ENCODE data around the gene SLC13A3. TPM values are rescaled to one million over a fixed set of nuclear protein-coding genes. Genes with fewer than 3 reads are reported as not detected.

Gene SLC13A3
- total RNA-seq, 1 experiment from 2014 or later, result 1.3 TPM

- CTCF ChIA-PET, result no interaction called here
Observed at GRCh38 chr20:46594725-46595124, 56.5 kb downstream of the SLC13A3 start.

DNA sequence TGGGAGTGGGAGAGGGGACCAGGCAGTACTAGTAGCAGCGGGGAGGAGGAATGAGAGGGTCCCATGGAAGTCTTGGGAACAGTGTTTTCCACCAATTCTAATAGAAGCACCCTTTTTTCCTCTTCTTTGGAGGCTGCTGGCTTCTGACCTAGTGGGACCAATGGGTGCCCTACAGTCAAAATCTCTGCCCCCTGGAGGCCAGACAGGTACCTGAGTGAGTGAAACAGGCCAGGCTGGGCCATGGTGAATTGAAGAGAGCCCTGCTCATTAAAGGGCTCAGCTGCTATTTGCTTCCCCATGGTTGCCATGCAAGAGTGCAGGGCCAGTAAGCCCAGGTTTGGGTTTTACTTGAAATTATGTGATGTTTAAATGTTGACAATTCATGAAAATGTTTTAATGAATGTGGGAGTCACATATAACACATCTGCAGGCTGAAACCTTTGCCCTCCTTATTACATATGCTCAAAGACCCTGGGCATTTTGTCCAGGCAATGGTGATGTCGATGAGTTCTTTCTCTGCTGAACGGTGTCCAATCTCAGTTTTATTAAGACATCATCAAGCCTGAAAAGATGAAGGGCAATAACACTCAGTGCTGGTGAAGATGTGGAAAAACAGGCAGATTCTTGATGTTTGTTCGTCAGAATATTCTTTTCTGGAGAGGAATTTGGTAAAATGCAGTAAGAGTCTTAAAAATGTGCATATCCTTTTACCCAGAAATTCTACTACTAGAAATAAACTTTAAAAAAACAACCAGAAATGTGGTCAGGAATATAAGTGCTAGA, 58.5 kb downstream of the SLC13A3 start:
- TF ChIP-seq, protein P1, sequence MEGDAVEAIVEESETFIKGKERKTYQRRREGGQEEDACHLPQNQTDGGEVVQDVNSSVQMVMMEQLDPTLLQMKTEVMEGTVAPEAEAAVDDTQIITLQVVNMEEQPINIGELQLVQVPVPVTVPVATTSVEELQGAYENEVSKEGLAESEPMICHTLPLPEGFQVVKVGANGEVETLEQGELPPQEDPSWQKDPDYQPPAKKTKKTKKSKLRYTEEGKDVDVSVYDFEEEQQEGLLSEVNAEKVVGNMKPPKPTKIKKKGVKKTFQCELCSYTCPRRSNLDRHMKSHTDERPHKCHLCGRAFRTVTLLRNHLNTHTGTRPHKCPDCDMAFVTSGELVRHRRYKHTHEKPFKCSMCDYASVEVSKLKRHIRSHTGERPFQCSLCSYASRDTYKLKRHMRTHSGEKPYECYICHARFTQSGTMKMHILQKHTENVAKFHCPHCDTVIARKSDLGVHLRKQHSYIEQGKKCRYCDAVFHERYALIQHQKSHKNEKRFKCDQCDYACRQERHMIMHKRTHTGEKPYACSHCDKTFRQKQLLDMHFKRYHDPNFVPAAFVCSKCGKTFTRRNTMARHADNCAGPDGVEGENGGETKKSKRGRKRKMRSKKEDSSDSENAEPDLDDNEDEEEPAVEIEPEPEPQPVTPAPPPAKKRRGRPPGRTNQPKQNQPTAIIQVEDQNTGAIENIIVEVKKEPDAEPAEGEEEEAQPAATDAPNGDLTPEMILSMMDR (conservative IDR thresholded peaks at IDR 0.05; ENCODE audit: low read depth, low read length), result no peak
- TF ChIP-seq EZH2 (IDR thresholded peaks at IDR 0.05; ENCODE audit: borderline replicate concordance, low read depth, low read length, poor library complexity, severe bottlenecking), result no peak
- no TSS peak for BruUV-seq (replicated peaks)
- Histone ChIP-seq H3K4me1 (ENCODE audit: insufficient read depth, low read length, poor library complexity, severe bottlenecking) (no peaks in the 10 kb centered on the region), H3K9me3 (ENCODE audit: low read depth, low read length, poor library complexity, severe bottlenecking) (no peaks in the 10 kb centered on the region), H3K27ac (ENCODE audit: low read depth, low read length, poor library complexity, severe bottlenecking) (no peak overlapping the region), H3K36me3 (ENCODE audit: insufficient read depth, low read length, poor library complexity, severe bottlenecking) (no peaks in the 10 kb centered on the region), H3K4me3 (ENCODE audit: low read depth, low read length, poor library complexity, severe bottlenecking) (no peak overlapping the region), H3K27me3 (replicated peaks; ENCODE audit: insufficient read depth, low read depth, low read length, poor library complexity) (no peaks in the 10 kb centered on the region)
- ChIA-PET CTCF (no interaction called here), POLR2A (ENCODE audit: low non-redundant PET) (no interaction called here)
- intact Hi-C loops (cut with micrococcal nuclease; ENCODE audit: unreplicated experiment), result no loop called here
- DNase-seq (ENCODE audit: low spot score), result no peak

More at GRCh38 chr20:46594725-46595124, 56.5 kb downstream of the SLC13A3 start:
- intact Hi-C loops (cut with micrococcal nuclease; ENCODE audit: unreplicated experiment), result no loop called here
- H3K27me3 ChIP-seq (replicated peaks; ENCODE audit: insufficient read depth, low read depth, low read length, poor library complexity), result no peaks in the 10 kb centered on the region
- no peaks in the 10 kb centered on the region for H3K4me1 ChIP-seq (ENCODE audit: insufficient read depth, low read length, poor library complexity, severe bottlenecking)
- no TSS peak for BruUV-seq (replicated peaks)
- TF ChIP-seq, protein P1 (conservative IDR thresholded peaks at IDR 0.05; ENCODE audit: low read depth, low read length), result no peak
- no peak for TF ChIP-seq EZH2 (IDR thresholded peaks at IDR 0.05; ENCODE audit: borderline replicate concordance, low read depth, low read length, poor library complexity, severe bottlenecking)
- no peak overlapping the region for H3K27ac ChIP-seq (ENCODE audit: low read depth, low read length, poor library complexity, severe bottlenecking)
- POLR2A ChIA-PET (ENCODE audit: low non-redundant PET), result no interaction called here
- DNase-seq (ENCODE audit: low spot score), result no peak
- no peaks in the 10 kb centered on the region for H3K9me3 ChIP-seq (ENCODE audit: low read depth, low read length, poor library complexity, severe bottlenecking)
- no peaks in the 10 kb centered on the region for H3K36me3 ChIP-seq (ENCODE audit: insufficient read depth, low read length, poor library complexity, severe bottlenecking)
- H3K4me3 ChIP-seq (ENCODE audit: low read depth, low read length, poor library complexity, severe bottlenecking), result no peak overlapping the region

- Histone ChIP-seq H3K27me3 (replicated peaks; ENCODE audit: insufficient read depth, low read depth, low read length, poor library complexity) (no peaks in the 10 kb centered on the region), H3K36me3 (ENCODE audit: insufficient read depth, low read length, poor library complexity, severe bottlenecking) (no peaks in the 10 kb centered on the region), H3K27ac (ENCODE audit: low read depth, low read length, poor library complexity, severe bottlenecking) (no peak overlapping the region), H3K9me3 (ENCODE audit: low read depth, low read length, poor library complexity, severe bottlenecking) (no peaks in the 10 kb centered on the region), H3K4me1 (ENCODE audit: insufficient read depth, low read length, poor library complexity, severe bottlenecking) (no peaks in the 10 kb centered on the region), H3K4me3 (ENCODE audit: low read depth, low read length, poor library complexity, severe bottlenecking) (no peak overlapping the region)
- TF ChIP-seq EZH2 (IDR thresholded peaks at IDR 0.05; ENCODE audit: borderline replicate concordance, low read depth, low read length, poor library complexity, severe bottlenecking), result no peak
- TF ChIP-seq, protein P1 (conservative IDR thresholded peaks at IDR 0.05; ENCODE audit: low read depth, low read length), result no peak
- ChIA-PET POLR2A (ENCODE audit: low non-redundant PET) (no interaction called here), CTCF (no interaction called here)
- no TSS peak for BruUV-seq (replicated peaks)
- DNase-seq (ENCODE audit: low spot score), result no peak
- intact Hi-C loops (cut with micrococcal nuclease; ENCODE audit: unreplicated experiment), result no loop called here
Observed at GRCh38 chr20:46590443-46590842, 60.8 kb downstream of the SLC13A3 start.
